GM18519 (cell line): ENCODE data around the gene TSHR.
A peak's percentile ranks its signal among the peaks of the same experiment; 100 is the strongest.
"Not testable (repeated sequence)": the region's sequence is repeated elsewhere in the genome, so short reads cannot be mapped to it uniquely, and the experiment has no call there.

Source experiments
- ATAC-seq: cut with Tn5 transposase; IDR thresholded peaks from one replicate; pipeline ENCODE4 v1.9.1; 2021; ENCODE audit warnings: mild to moderate bottlenecking, moderate library complexity; ENCODE audit not compliant: unreplicated experiment, low FRiP score

The TSHR gene

DNA sequence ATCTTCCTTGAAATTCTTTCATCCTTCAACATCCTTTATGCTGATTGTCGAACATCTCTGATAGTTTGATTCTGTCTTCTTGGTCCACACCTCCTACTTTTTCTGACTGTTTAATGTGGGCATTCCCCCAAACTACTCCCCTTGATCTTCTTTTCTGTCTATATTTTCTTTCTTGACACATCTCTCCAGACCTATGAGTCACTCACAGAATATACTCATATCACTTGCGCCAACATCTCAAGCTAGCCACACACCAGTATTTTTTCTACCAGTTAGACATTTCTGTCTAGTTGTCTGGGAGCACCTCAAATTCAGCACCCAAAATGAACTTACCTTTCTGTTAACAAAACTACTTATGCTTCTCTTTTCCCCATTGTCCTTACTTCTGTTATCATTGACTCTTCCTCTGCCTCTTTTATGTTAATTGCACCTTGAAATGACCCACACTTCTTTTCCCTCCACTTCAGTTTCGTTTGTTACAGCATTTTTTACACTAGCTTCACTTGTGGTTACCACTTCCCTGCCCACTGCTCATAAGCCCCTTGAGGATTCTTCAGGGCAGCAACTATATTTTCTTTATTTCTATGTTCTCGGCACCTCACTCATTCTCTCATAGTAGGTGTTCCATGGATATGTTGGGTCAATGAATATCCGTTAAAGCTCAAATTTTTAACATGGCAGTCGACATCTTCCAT is 33.5 kb downstream of the TSHR start:
- ATAC-seq: no peak

DNA sequence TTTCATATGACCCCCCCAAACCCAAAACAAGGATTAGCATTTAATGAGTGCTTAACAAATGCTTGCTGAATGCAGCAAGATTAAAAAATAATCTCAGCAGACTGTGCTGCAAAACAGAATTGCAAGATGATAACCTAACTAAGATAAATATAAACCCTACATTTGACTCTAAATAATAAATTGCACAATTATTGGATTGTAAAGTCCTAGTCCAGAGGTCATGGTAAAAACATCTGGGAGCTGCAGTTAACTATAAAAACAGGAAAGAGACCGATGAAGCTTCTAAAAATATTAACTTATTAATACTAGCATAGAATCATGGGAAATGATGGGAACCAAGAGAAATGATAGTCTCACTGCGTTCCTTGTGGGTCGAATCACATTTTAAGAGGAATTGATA is 37.2 kb downstream of the TSHR start:
- no peak for ATAC-seq

DNA sequence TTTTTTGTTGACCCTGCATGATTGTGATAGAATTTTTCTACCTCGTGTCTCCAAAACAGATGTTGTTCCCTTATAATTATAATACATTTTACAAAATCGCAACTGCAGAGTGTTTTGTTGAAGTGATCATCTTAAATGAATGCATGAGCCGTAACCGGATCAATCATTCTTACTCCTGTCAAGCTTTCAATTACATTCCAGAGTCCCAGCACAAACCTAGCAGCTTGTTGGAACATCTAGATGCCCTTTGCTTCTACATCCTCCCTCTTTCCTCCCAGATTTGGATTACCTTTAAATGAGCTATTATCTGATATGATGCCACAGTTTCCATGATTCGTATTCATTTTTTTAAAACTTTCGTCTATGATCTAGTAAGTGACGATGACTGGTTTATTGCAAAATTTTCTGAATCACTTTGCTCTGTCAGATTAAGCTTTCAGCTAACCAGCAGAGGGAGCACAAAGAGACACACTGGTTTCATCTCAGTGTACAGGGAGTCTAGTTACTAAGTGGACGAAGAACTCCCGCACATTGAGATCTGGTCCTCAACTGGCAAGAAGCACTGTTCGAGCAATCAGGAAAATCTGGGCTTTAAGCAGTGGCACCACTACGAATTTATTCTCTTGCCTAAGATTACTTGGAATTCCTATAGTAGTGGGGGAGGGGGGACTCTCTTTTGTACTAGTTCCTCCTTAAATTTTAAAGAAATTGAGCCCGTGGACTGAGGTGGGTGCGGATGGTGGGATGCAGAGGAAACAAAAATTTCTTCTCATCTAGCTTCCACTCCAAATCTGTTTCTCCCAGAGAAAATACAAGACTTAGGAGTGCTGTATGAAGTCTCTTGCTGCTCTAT is 40.9 kb downstream of the TSHR start:
- peak; percentile 82 for ATAC-seq

DNA sequence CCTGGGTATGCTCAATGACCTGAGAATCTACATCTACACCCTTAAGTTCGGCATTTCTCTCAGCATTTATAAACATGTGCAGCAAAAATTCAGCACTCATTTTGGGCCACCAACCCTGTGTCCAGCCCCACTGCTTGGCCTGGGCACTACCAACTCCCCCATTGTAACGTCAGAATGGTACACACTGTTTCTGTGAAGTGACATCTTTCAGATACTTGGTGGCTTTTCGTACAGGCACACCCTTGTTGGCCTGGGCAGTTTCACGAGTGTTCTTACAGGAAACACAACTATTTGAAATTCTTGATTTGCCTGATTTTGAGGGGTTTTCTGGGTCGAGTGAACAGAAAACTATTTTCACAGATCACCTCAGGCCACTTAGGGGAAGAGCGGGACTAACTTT is 46.0 kb downstream of the TSHR start:
- ATAC-seq: no peak

GRCh38 chr14:81004575-81004974 is 49.2 kb downstream of the TSHR start:
- ATAC-seq: no peak

DNA sequence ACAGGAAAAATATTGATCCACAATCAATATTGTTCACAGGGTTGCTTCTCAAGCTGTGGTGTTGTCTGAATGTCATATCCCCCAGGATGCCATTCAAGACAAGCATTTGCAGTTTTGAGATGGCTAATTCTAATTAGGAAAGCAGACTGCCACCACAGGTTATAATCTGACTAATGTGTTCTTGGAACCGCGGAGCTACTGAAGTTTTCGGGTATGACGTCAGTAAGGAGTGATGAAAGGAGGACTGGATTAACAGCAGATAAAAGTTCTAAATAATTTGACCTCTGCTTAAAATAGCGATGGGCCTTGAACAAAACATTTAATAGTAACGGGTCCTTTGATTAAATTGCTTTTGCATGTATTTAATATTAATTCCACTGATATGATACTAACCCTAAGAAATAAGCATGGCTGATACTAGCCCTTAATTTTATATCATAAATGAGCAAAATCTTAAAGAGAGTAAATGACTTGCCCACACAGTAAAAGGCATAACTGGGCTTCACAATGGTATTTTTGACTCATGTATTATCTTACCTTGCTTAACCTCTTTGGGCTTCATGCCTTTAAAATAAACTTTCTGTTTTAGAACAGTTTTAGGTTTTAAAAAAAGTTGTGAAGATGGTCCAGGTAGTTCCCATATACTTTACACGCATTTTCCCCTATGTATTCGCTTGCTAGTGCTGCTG is 50.3 kb downstream of the TSHR start:
- no peak for ATAC-seq

GRCh38 chr14:81006266-81006665 is 50.8 kb downstream of the TSHR start:
- ATAC-seq: no peak

DNA sequence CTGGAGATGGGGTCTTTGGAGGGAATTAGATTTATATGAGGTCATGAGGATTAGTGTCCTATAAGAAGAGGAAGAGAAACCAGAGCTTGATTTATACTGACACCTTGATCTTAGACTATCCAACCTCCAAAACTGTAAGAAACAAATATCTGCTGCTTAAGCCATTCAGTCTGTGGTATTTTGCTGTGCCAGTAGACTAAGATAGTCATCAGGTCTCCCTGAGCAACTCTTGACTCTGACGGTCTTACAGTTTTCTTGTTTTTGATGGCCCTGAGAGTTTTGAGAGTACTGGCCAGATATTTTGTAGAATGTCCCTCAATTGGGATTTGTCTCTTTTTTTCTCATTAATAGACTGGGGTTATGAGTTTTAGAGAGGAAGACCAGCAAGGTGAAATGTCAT is 51.7 kb downstream of the TSHR start:
- ATAC-seq: no peak

DNA sequence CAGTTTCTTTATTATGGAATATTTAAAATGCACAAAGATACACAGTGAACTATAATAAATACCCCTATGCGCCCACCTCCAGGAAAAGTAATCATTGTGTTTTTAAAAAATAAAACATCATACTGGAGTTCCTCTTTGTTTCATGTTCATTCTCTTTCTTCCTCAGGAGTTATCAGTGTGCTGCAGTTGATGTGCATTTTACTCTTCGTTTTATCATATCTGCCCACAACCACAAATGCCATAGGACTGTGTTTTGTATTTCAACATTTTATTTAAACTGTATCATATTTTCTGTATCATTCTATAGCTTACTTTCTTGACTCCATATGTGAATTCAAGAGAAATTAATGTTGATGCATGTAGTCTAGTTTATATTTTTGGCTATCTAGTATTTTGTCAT is 53.9 kb downstream of the TSHR start:
- ATAC-seq: no peak

GRCh38 chr14:81018251-81018650 is 62.8 kb downstream of the TSHR start:
- no peak for ATAC-seq

GRCh38 chr14:81018684-81019083 is 63.3 kb downstream of the TSHR start:
- ATAC-seq: no peak

DNA sequence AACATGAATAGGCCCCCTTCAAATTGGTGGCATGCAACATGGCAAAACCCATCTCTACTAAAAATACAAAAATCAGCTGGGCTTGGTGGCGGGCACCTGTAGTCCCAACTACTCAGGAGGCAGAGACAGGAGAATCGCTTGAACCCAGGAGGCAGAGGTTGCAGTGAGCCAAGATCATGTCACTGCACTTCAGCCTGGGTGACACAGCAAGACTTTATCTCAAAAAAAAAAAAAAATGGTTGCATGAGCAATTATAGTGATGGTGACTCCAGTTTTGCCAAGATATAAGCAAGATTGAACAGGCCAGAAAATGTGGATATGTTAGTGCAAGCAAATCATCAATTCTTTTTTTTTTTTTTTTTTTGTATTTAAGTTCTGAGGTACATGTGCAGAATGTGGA is 63.7 kb downstream of the TSHR start:
- ATAC-seq: not testable (repeated sequence)

GRCh38 chr14:81023095-81023710 is 67.8 kb downstream of the TSHR start:
- no peak for ATAC-seq

DNA sequence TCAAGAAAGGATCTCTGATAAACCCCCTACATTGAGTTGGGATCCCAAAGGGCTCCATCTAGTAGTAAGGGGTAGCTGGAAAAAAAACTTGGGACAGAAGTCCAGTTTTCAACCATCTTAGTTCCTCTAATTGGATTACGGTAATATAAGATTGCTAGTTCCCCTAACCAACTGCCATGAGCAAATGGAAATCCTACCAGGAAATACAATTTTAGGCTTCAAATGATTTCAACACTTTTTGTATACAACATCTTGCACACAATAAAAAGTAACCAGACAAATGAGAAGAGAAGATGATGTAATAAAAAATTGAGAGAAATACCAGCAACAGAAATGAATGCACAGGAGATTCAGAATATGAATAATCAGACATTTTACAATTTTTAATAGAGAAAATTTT is 73.0 kb downstream of the TSHR start:
- no peak for ATAC-seq

DNA sequence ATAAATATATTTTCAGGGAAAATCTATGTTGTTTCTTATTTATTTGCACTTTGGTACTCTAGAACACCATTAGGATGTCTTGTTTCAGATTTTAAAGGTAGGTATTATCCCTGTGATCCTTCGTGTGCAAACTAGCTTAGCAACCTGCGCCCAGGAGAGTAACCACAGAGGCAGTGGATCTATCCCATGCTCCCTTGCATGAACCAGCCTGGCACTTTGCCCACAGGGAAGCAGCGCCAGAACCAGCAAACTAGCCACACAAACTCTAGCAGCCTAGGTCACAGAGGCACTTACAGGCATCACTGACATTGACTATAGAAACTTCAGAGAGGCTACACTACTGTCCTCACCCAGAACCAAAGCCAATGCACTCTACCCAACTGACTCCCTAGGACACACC is 76.1 kb downstream of the TSHR start:
- ATAC-seq: no peak

GRCh38 chr14:81033698-81034240 is 78.3 kb downstream of the TSHR start:
- no peak for ATAC-seq

- no peak for ATAC-seq
Measured at GRCh38 chr14:81042438-81042837, 87.0 kb downstream of the TSHR start.

GRCh38 chr14:81051547-81051946 is 96.1 kb downstream of the TSHR start:
- no peak for ATAC-seq

- ATAC-seq: not testable (repeated sequence)
Measured at GRCh38 chr14:81054057-81054456, 98.6 kb downstream of the TSHR start.

DNA sequence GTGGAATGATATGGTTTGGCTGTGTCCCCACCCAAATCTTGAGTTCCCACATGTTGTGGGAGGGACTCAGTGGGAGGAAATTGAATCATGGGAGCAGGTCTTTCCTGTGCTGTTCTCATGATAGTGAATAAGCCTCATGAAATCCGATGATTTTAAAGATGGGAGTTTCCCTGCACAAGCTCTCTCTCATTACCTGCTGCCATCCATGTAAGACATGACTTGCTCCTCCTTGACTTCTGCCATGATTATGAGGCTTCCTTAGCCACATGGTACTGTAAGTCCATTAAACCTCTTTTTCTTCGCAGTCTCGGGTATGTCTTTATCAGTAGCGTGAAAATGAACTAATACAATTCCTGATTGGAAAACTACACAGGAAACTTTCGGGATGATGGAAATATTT is 100.5 kb downstream of the TSHR start:
- no peak for ATAC-seq

DNA sequence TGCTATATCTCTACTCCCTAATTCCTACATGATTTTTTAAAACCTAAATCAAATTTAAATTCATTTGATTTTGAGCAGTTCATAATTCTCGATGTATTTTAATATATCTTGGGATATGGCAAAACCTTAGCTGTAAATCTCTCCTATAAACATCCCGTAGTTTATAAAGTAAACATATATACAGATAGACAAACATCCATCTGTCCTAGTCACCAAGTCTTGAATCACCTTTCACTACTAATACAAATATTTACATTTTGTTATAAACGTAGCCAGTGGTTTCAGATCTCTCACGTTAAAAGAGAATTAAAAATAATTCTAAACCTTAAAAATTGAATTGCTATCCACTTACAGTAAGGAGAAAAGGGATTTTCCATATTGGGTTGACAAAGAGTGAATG is 107.0 kb downstream of the TSHR start:
- no peak for ATAC-seq
